ENCODE measurements around the gene CAB39.
A peak's percentile ranks its signal among the peaks of the same experiment; 100 is the strongest.

The CAB39 gene

DNA sequence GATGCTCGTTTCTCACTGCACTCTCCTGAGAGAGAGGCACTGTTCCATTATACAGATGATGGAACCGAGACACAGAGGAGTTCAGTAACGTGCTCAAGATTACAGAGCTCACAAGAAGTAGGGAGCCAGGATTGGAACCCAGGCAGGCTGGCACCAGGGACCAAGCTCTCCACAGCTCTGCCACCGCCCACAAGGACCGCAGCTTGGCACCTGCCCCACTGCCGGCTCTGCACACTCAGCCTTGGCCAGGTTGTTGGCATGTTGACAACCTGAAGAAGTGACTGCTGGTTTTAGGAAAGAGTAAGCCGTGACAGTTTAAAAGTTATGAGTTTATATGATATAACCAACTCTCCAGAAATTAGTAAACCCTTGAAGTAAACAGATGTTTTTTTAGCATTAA is 104.1 kb downstream of the CAB39 start:
- Mint-ChIP-seq H3K4me3 (no peak overlapping the region), H3K9me3 (no peaks in the 10 kb centered on the region), H3K27me3 (no peaks in the 10 kb centered on the region), H3K4me1 (peaks cover 11% of the 10 kb centered on the region), H3K27ac (peak overlapping the region; percentile 79 to 85)
- ATAC-seq (no peak), DNase-seq (no peak)

DNA sequence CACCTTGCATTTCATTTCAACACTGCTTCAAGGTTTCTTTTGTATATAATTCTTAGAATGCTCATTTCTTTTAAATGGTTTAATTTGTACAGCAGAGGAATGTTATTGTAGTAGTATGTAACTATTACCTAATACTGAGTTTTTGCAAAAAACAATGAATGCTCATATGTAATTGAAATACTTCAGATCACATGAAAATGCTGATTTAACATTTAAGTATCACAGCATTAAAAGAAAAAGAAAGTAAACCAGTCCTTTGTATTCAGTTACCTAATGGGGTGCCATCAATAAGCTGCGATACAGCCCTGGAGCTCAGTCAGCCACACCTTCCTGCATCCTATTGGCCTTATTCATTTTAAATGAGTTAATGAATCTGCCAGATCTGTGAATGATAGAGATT is 106.8 kb downstream of the CAB39 start:
- DNase-seq, result no peak
- H3K27me3 Mint-ChIP-seq, result peaks cover 2% of the 10 kb centered on the region
- H3K4me1 Mint-ChIP-seq, result peaks cover 11% of the 10 kb centered on the region
- H3K27ac Mint-ChIP-seq, result no peak overlapping the region
- no peaks in the 10 kb centered on the region for H3K9me3 Mint-ChIP-seq
- ATAC-seq, result no peak
- H3K4me3 Mint-ChIP-seq, result no peak overlapping the region

DNA sequence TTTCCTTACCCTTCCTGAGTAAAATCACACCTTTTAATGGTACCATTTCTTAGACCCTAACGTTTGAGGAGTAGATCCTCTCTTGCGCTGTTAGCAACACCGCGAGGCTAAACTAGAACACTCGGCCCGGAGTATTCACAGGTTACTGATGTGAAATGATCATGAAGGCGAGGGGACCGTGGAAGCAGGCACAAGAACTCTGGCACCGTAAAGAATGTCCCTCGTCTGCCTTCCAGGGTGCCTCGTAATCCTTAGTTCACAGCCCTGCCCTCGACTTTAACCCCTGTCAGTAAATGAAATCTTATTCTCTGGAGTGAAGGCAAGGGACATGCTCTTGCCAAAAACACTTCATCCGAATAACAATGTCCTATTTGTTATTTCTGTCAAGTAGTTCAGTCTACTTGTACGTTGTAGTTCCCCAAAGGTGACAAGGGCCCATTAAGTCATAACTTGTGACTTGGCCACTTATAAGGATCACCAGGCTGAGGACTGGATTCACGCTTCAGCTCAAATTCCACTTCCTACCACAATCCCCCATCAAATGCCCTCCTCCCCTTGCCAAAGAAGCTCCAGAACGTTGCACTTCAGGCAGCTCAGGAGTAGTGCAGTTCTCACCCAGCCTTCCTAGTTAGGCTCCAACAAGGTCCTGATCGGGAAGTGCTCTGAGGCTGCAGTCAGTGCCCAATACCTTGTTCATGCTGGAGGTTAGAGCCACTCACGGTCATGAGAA is 108.8 kb downstream of the CAB39 start:
- peak overlapping the region; percentile 9 to 55 for H3K27ac Mint-ChIP-seq
- H3K9me3 Mint-ChIP-seq, result no peaks in the 10 kb centered on the region
- H3K27me3 Mint-ChIP-seq, result peaks cover 22% of the 10 kb centered on the region
- DNase-seq (no peak), ATAC-seq (no peak)
- H3K4me3 Mint-ChIP-seq, result no peak overlapping the region
- H3K4me1 Mint-ChIP-seq, result peaks cover 16% of the 10 kb centered on the region

DNA sequence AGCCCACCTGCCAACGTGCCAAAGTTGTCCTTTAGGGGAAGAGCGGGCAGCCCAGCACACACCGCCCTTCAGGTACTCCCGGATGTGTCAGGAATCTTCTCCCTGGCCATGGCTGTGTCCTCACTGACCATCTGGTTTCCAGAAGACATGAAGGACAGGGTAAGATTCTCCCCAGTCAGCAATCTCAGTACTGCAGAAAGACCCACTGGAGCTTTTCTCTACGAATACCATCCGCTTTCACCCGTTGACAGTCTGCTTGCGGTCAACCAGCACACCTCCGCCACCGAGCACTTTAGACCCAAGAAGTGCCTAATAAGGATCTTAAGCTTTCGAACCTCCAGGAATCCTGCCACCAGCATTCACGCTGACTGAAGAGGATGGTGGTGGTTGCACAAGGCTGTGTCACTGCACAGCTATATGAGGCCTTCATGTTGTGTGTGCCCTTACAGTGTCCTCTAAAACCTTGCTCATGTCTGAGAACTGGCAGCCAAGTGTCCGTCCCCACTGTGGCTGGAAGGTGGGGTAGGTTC is 109.4 kb downstream of the CAB39 start:
- DNase-seq, result no peak

DNA sequence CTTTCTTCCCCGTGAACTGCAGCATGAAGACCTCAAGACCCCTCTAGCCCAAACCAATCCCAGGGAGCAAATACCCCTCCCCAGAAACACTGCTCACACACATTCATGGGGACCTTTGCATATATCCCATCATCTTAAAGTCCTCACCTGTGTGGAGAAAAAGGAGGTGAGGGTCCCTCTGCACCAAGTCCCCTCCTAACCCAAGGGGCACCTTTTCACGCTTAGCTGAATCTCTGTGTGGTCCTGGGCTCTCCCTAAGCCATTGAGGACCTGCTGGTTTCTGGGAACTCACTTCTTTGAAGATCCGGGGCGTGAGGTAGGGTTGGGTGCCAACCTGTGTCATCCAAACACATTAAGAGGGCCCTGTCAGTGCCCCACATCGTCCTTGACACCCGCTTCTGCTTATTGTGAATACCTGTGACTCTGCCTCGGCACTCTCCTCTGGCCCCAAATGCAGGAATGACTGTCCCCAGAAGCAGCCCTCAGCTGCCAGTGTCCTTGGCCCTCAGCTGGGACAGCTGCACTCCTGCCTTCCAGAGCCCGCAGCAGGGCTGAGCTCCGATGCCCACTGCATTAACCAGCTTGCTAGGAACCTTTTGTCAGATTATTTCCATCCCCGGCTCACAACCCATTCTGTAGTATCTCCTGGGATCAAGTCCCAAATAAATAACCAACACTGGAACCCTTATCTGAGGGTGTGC is 110.8 kb downstream of the CAB39 start:
- ATAC-seq (no peak), DNase-seq (no peak)
- Mint-ChIP-seq H3K4me1 (peaks cover 26% of the 10 kb centered on the region), H3K27ac (peak overlapping the region in 1 of 2 donors; percentile 61), H3K27me3 (peaks cover 38% of the 10 kb centered on the region), H3K9me3 (no peaks in the 10 kb centered on the region), H3K4me3 (no peak overlapping the region)

More for the DNA sequence above, 109.4 kb downstream of the CAB39 start:
- Mint-ChIP-seq H3K4me1 (peaks cover 20% of the 10 kb centered on the region), H3K9me3 (no peaks in the 10 kb centered on the region), H3K27ac (no peak overlapping the region), H3K27me3 (peaks cover 29% of the 10 kb centered on the region), H3K4me3 (no peak overlapping the region)
- ATAC-seq, result no peak

DNA sequence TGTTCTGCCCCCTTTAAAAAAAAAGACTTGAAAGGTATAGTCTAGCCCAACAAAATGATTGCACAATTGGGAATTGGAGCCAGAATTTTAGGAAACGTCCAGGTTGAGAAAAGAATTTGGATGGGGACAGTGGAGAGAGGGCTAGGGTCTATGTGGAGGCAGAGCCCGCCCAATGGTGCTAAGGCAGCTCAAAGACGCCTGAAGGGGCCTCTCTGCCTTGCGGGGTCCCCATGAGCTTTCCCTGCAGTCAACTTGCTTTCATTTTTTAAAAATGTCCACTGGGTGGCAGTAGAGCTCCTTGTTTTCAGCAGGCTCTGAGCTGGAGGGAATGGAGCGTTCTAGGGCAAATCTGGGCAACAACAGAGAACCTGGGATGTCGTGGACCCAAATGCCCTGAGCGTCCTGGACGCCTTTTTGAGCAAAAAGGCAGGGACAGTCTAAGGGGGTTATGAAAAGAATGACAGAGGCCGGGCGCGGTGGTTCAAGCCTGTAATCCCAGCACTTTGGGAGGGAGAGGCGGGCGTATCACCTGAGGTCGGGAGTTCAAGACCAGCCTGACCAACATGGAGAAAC is 111.8 kb downstream of the CAB39 start:
- peak; percentile 79 for ATAC-seq

DNA sequence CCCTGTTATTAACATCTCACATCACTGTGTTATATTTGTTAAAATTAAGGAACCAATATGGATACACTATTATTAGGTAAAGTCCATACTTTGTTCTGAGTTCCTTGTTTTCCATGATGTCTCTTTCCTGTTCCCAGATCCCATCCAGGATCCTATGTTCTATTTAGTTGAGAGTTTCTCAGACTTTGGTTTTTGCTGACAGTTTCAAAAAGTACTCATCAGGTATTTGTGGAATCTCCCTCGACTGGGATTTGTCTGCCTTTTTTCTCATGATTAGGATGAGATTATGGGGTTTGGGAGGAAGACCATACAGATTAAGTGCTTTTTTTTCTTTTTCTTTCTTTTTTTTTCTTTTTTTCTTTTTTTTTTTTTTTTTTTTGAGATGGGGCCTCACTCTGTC is 112.7 kb downstream of the CAB39 start:
- no peaks in the 10 kb centered on the region for H3K9me3 Mint-ChIP-seq
- no peak overlapping the region for H3K27ac Mint-ChIP-seq
- no peak for ATAC-seq

More for the DNA sequence above, 111.8 kb downstream of the CAB39 start:
- Mint-ChIP-seq H3K27ac (peak overlapping the region in 1 of 2 donors; percentile 94), H3K4me1 (peaks cover 32% of the 10 kb centered on the region), H3K4me3 (peak overlapping the region; percentile 32 to 35), H3K27me3 (peaks cover 48% of the 10 kb centered on the region), H3K9me3 (no peaks in the 10 kb centered on the region)
- DNase-seq, result peak; percentile 70 to 73

DNA sequence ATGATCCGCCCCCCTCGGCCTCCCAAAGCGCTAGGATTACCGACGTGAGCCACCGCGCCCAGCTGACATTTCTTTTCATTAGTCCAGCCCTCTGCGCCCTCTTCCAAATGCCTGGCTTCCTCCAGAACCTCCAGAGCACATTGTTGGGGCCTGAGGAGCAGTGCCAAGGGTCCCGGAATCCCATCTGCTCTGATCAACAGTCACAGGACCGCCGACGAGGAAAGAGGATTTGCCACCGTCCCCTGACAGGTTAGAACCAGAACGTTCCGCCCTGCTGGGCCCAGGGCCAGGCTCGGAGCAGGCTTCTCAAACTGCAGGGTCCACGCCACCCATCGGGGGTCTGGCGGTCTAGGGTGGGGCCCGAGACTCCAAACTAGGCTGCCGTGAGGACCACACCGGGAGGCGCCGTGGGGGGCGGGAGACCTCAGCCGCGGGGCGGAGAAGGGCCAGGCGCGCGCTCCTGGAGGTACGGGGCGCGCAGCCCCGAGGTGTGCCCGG is 115.2 kb downstream of the CAB39 start:
- Mint-ChIP-seq H3K9me3 (no peaks in the 10 kb centered on the region), H3K4me1 (peaks cover 36% of the 10 kb centered on the region), H3K27ac (no peak overlapping the region), H3K4me3 (peak overlapping the region; percentile 44 to 66), H3K27me3 (peaks cover 69% of the 10 kb centered on the region)
- no peak for DNase-seq
- ATAC-seq, result peak; percentile 31

More for the DNA sequence above, 112.7 kb downstream of the CAB39 start:
- H3K4me3 Mint-ChIP-seq, result no peak overlapping the region
- H3K4me1 Mint-ChIP-seq, result peaks cover 36% of the 10 kb centered on the region
- peaks cover 57% of the 10 kb centered on the region for H3K27me3 Mint-ChIP-seq
- no peak for DNase-seq

DNA sequence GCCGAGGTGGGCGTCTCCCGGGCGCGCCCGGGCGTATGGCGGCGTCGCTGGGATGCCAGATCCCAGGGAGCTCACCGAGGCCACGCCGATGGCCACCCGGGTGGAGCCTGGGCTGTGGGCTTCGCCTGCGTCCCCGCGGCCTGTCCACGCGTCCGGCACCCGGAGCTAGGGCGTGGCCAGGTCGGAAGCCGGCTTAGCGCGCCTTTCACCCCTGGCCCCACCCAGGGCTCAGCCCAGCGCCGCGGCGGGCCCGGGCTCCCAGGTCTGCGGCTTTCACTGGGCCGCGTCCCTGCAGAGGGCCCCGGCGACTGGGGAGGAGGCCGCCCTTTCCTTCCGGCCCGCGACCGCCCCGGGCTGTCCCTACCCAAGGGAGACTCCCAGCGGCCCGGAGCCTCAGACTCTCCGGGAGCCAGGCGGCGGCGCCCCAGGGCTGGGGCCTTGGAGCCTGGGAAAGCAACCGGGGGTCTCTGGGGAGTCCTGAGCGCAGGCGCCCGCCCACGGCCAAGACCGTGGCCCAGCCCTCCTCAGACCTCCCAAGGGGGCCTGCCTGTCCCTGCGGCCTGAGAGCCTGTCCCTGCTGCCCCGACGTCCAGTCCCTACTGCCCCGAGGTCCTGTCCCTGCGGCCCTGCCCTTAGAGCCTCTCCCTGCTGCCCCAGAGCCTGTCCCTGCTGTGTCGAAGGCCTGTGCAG is 115.8 kb downstream of the CAB39 start:
- Mint-ChIP-seq H3K4me1 (peaks cover 36% of the 10 kb centered on the region), H3K4me3 (peak overlapping the region; percentile 23 to 71), H3K27me3 (peaks cover 69% of the 10 kb centered on the region), H3K9me3 (no peaks in the 10 kb centered on the region), H3K27ac (no peak overlapping the region)
- ATAC-seq, result peak; percentile 86
- DNase-seq, result peak; percentile 47 to 63

DNA sequence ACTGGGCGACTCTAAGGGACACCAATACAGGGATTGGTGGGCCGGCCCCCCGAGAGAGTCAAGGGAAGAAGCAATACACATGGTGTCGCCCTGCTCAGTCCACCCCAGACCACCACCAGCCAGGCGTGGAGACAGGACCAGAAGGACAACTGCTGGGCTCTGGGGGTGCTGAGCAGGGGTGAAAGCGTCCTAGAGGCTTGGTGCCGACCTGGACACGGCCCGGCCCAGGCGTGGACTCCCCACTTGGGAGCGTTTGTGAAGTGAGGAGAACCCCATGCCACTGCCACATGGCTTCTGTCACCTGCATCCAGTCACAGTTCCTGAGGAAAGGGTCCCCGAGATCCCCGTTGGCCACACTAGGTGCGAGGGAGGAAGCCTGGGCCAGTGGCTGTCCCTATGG is 116.7 kb downstream of the CAB39 start:
- DNase-seq (no peak), ATAC-seq (no peak)
- H3K9me3 Mint-ChIP-seq, result no peaks in the 10 kb centered on the region
- H3K27ac Mint-ChIP-seq, result peak overlapping the region in 1 of 2 donors; percentile 48
- peak overlapping the region in 1 of 2 donors; percentile 71 for H3K4me3 Mint-ChIP-seq
- peaks cover 68% of the 10 kb centered on the region for H3K27me3 Mint-ChIP-seq
- H3K4me1 Mint-ChIP-seq, result peaks cover 33% of the 10 kb centered on the region

DNA sequence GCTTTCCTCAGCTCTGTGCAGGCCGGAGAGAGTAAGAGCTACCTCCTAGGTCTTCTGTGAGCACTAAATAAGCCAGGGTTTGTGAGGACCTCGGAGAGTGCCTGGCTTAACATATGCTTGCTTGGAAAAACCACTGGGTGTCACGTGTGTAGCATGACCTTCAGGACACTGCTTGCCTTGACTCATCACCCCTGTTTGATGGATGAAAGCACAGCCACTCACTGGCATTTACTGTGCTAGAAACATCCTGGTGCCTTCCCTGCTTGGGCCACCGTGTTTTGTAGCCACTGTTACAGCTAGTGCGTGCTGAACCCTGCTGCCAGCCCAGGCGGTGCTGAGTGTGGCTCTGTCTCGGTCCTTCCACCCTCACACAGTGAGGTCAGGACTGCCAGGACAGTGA is 117.3 kb downstream of the CAB39 start:
- H3K4me3 Mint-ChIP-seq, result no peak overlapping the region
- ATAC-seq (no peak), DNase-seq (no peak)
- peaks cover 61% of the 10 kb centered on the region for H3K27me3 Mint-ChIP-seq
- peak overlapping the region in 1 of 2 donors; percentile 37 for H3K27ac Mint-ChIP-seq
- H3K4me1 Mint-ChIP-seq, result peaks cover 27% of the 10 kb centered on the region
- no peaks in the 10 kb centered on the region for H3K9me3 Mint-ChIP-seq

DNA sequence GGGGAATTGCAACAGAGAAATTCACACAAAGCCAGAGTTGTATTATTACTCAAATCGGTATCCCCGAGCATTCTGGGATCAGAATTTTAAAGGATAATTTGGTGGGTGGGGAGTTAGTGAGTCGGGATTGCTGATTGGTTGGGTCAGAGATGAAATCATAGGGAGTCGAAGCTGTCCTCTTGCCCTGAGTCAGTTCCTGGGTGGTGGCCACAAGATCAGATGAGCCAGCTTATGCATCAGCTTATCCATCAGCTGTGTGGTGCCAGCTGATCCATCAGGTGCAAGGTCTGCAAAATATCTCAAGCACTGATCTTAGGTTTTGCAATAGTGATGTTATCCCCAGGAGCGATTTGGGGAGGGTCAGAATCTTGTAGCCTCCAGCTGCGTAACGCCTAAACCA is 117.8 kb downstream of the CAB39 start:
- H3K4me1 Mint-ChIP-seq, result peaks cover 27% of the 10 kb centered on the region
- ATAC-seq (no peak), DNase-seq (no peak)
- peaks cover 57% of the 10 kb centered on the region for H3K27me3 Mint-ChIP-seq
- no peak overlapping the region for H3K27ac Mint-ChIP-seq
- no peaks in the 10 kb centered on the region for H3K9me3 Mint-ChIP-seq
- no peak overlapping the region for H3K4me3 Mint-ChIP-seq

DNA sequence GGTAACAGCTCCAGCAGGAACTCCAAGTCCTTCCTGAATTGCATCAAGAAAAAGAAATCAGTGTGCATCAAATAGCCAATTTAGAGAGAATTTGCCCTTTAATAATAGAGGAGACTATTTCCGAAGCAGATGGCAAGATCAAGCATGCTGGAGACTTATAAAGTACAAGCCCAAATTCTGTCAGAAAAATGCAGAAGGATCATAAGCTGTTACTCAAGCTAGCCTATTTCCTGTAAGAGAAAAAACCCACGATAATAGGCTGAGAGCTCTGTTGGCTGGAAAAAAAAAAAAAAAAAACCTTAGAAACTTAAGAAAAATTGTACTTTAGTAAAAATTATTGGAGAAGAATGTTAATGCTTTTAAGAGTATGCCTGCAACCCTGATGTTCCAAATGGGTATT is 127.7 kb downstream of the CAB39 start:
- ATAC-seq (no peak), DNase-seq (no peak)
- Mint-ChIP-seq H3K27ac (no peak overlapping the region), H3K9me3 (peaks cover 5 to 26% of the 10 kb centered on the region in 2 donors), H3K4me1 (no peaks in the 10 kb centered on the region), H3K27me3 (peaks cover 24% of the 10 kb centered on the region), H3K4me3 (no peak overlapping the region)

DNA sequence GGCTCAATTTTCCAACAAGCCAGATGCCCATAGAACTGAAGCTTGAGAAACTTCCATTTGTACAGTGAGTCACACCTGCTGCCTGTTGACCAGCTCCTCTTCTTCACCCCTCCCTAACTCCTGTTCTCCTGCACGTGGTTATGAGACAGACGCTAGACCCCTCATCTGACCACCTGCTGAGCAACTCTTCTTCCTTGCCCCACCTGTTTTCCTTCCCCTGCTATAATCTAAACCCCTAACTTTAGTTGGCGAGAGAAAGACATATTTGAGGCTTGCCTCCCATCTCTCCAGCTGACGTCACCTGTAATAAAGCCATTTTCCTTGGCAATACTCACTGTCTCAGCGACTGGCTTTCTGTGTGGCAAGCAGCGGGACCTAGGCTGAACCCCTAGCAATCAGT is 129.8 kb downstream of the CAB39 start:
- no peak overlapping the region for H3K4me3 Mint-ChIP-seq
- no peak for DNase-seq

DNA sequence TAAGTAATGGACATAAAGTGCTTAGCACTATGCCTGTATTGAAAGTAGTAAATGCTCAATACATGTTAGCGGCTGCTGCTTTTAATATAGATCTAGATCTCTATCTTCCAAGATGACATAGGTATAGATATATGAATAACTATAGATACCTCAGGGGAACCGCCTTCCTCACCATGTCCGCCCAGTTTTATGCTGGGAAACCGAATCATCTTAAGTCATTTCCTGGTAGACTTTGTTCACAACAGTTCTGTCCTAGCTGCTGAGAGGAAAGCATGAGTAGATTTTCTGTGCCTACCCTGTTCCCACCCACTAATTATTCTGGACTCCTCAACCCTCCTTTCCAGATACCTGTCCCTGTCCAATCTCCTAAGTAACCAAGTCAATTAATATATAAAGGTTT is 130.5 kb downstream of the CAB39 start:
- no peak for DNase-seq
- Mint-ChIP-seq H3K4me1 (peaks cover 9% of the 10 kb centered on the region), H3K27me3 (peaks cover 32% of the 10 kb centered on the region), H3K27ac (peak overlapping the region in 1 of 2 donors; percentile 38), H3K4me3 (no peak overlapping the region), H3K9me3 (peaks cover 4 to 14% of the 10 kb centered on the region in 2 donors)
- ATAC-seq, result no peak

More for the DNA sequence above, 129.8 kb downstream of the CAB39 start:
- H3K4me1 Mint-ChIP-seq, result peaks cover 2% of the 10 kb centered on the region
- H3K9me3 Mint-ChIP-seq, result peaks cover 5 to 21% of the 10 kb centered on the region in 2 donors
- H3K27me3 Mint-ChIP-seq, result peaks cover 32% of the 10 kb centered on the region
- no peak overlapping the region for H3K27ac Mint-ChIP-seq
- no peak for ATAC-seq
